Measurements from ENCODE around the gene GPRC5A. TPM values are rescaled to one million over a fixed set of nuclear protein-coding genes. Genes with fewer than 3 reads are reported as not detected.

The GPRC5A gene
- total and polyA plus RNA-seq, 8 donors = 0.58 to 112 (median 23.9) TPM

- TF ChIP-seq EP300 (IDR thresholded peaks at IDR 0.05) = no peak
- no peak for TF ChIP-seq CTCF (IDR thresholded peaks at IDR 0.05)
- TF ChIP-seq POLR2AphosphoS5 (IDR thresholded peaks at IDR 0.05) = no peak
- no peak for TF ChIP-seq POLR2A (IDR thresholded peaks at IDR 0.05)
- H3K36me3 ChIP-seq = peaks cover 5 to 42% (median 33%) of the 10 kb centered on the region in 4 donors
- H3K27me3 ChIP-seq = no peaks in the 10 kb centered on the region
- H3K4me3 ChIP-seq = no peak overlapping the region
- H3K4me1 ChIP-seq = no peaks in the 10 kb centered on the region
- intact Hi-C loops (cut with DNase I; ENCODE audit: low total_unique reads) = no loop called here
- H3K27ac ChIP-seq = no peak overlapping the region
- H3K9me3 ChIP-seq = no peaks in the 10 kb centered on the region
- 67 to 82% (median 78%) methylated on average over 4 of the region's 4 CpGs for WGBS, 5 donors
- no peak for DNase-seq
These were observed 74.5 kb downstream of the GPRC5A start for GRCh38 chr12:12965836-12966235.

Other genes starting within 250 kb of the GPRC5A start
- under 1 TPM in 1 of 5 donors, not detected in 4; 0.73 TPM for gene GPR19, start 195.4 kb upstream of the GPRC5A start, total RNA-seq
- under 1 TPM; 0.19 to 0.61 (median 0.23) TPM for gene GPR19, start 195.4 kb upstream of the GPRC5A start, polyA plus RNA-seq
- gene CDKN1B, start 174.2 kb upstream of the GPRC5A start, total RNA-seq = 10 to 100 TPM; 22.9 to 60.8 (median 40.0) TPM
- gene CDKN1B, start 174.2 kb upstream of the GPRC5A start, polyA plus RNA-seq = 10 to 100 TPM; 17.7 to 27.6 (median 24.7) TPM
- 100 to 1,000 TPM in 1 of 5 donors, 10 to 100 TPM in 2, 1 to 10 TPM in 1, under 1 TPM in 1; 0.29 to 119 (median 21.0) TPM for gene APOLD1, start 105.9 kb upstream of the GPRC5A start, total RNA-seq
- 1 to 10 TPM; 1.9 to 5.4 (median 4.4) TPM for gene APOLD1, start 105.9 kb upstream of the GPRC5A start, polyA plus RNA-seq
- gene DDX47, start 78.2 kb upstream of the GPRC5A start, total RNA-seq = 100 to 1,000 TPM in 1 of 5 donors, 10 to 100 TPM in 3, 1 to 10 TPM in 1; 9.6 to 108 (median 21.4) TPM
- 10 to 100 TPM; 31.0 to 37.9 (median 32.6) TPM for gene DDX47, start 78.2 kb upstream of the GPRC5A start, polyA plus RNA-seq
- not detected for gene GPRC5D, start 60.6 kb downstream of the GPRC5A start, total RNA-seq
- gene GPRC5D, start 60.6 kb downstream of the GPRC5A start, polyA plus RNA-seq = under 1 TPM in 1 of 3 donors, not detected in 2; 0.18 TPM
- 10 to 100 TPM in 2 of 5 donors, 1 to 10 TPM in 2, under 1 TPM in 1; 0.45 to 43.2 (median 8.2) TPM for gene HEBP1, start 108.7 kb downstream of the GPRC5A start, total RNA-seq
- 10 to 100 TPM; 41.7 to 57.3 (median 51.8) TPM for gene HEBP1, start 108.7 kb downstream of the GPRC5A start, polyA plus RNA-seq
- gene FAM234B, start 152.8 kb downstream of the GPRC5A start, total RNA-seq = 1 to 10 TPM in 3 of 5 donors, not detected in 2; 4.1 to 6.2 (median 4.8) TPM
- gene FAM234B, start 152.8 kb downstream of the GPRC5A start, polyA plus RNA-seq = under 1 TPM; 0.87 to 0.95 (median 0.92) TPM
- not detected for gene GSG1, start 212.1 kb downstream of the GPRC5A start, total RNA-seq
- gene GSG1, start 212.1 kb downstream of the GPRC5A start, polyA plus RNA-seq = not detected